ENCODE measurements around the gene OR10T2. TPM values are rescaled to one million over a fixed set of nuclear protein-coding genes. Genes with fewer than 3 reads are reported as not detected.

OR10T2 gene
- total RNA-seq, 1 experiment from 2014 or later, result not detected

Other genes starting within 250 kb of the OR10T2 start
- not detected in 2 replicates for gene CD1D, start 218.6 kb downstream of the OR10T2 start, total RNA-seq (2022)
- gene CD1A, start 145.0 kb downstream of the OR10T2 start, total RNA-seq (2022), result not detected in 2 replicates
- gene CD1C, start 109.5 kb downstream of the OR10T2 start, total RNA-seq (2022), result not detected in 2 replicates
- gene CD1B, start 67.9 kb downstream of the OR10T2 start, total RNA-seq (2022), result not detected in 2 replicates
- not detected in 2 replicates for gene CD1E, start 45.6 kb downstream of the OR10T2 start, total RNA-seq (2022)
- not detected in 2 replicates for gene OR10K2, start 26.8 kb upstream of the OR10T2 start, total RNA-seq (2022)
- not detected in 2 replicates for gene OR10K1, start 62.4 kb upstream of the OR10T2 start, total RNA-seq (2022)
- gene OR10R2, start 72.8 kb upstream of the OR10T2 start, total RNA-seq (2022), result not detected in 2 replicates
- gene OR6Y1, start 154.9 kb upstream of the OR10T2 start, total RNA-seq (2022), result not detected in 2 replicates
- not detected in 2 replicates for gene OR6P1, start 171.1 kb upstream of the OR10T2 start, total RNA-seq (2022)
- gene OR10X1, start 180.4 kb upstream of the OR10T2 start, total RNA-seq (2022), result not detected in 2 replicates
- gene OR10Z1, start 205.8 kb upstream of the OR10T2 start, total RNA-seq (2022), result not detected in 2 replicates

All from Caco-2 (cell line).